ENCODE data around the gene CCL13.

- TF ChIP-seq CTCF (conservative IDR thresholded peaks at IDR 0.05) (peak; percentile 88), EZH2 (IDR thresholded peaks at IDR 0.05; ENCODE audit: low read depth) (no peak)
These were observed 5.3 kb downstream of the CCL13 start for GRCh38 chr17:34361478-34362061.
